ENCODE measurements around the gene LRRC8E.

LRRC8E gene

DNA sequence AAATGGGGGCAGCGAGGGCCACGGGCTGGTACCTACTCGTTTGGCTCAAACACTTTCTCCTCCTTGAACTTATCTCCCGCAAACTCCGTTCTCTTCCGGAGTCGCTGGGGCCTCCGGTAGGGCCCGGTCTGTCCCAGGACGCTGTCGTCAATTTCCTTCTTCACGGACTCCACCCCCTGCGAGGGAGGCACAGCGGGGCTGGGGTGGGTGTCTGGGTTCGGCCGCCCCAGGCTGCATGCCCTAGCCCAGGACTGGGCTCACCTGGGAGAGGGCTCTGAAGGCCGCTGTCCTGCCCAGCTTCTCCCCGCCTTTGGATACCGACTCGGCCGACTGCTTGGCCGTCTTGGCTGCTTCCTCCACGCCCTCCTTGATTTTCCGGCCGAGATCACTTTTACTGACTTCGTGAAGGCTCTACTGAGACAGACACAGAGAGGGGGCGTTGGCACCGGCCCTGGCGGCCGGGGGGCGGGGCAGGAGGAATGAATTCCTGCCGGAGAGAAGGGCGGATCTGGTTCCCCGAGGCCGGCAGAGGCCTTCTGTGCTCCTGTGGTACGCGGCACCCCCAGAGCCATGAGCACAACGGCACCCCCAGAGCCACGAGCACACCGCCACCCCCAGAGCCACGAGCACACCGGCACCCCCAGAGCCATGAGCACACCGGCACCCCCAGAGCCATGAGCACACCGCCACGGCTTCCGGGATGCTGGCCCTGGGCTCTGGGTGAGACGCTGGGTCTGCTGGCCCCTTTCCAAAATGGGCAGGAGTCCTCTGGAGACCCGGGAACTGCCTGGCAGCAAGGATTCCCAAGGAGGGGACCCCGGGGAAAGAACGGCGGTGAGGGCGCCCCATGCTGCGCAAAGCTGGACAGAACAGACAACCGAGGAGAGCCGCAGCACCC, 45.8 kb downstream of the LRRC8E start:
- DNase-seq (ENCODE audit: low read depth): no peak
- TF ChIP-seq, protein P1, sequence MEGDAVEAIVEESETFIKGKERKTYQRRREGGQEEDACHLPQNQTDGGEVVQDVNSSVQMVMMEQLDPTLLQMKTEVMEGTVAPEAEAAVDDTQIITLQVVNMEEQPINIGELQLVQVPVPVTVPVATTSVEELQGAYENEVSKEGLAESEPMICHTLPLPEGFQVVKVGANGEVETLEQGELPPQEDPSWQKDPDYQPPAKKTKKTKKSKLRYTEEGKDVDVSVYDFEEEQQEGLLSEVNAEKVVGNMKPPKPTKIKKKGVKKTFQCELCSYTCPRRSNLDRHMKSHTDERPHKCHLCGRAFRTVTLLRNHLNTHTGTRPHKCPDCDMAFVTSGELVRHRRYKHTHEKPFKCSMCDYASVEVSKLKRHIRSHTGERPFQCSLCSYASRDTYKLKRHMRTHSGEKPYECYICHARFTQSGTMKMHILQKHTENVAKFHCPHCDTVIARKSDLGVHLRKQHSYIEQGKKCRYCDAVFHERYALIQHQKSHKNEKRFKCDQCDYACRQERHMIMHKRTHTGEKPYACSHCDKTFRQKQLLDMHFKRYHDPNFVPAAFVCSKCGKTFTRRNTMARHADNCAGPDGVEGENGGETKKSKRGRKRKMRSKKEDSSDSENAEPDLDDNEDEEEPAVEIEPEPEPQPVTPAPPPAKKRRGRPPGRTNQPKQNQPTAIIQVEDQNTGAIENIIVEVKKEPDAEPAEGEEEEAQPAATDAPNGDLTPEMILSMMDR (conservative IDR thresholded peaks at IDR 0.05; ENCODE audit: low read length): no peak
- H3K4me3 ChIP-seq (ENCODE audit: low read length): no peak overlapping the region

DNA sequence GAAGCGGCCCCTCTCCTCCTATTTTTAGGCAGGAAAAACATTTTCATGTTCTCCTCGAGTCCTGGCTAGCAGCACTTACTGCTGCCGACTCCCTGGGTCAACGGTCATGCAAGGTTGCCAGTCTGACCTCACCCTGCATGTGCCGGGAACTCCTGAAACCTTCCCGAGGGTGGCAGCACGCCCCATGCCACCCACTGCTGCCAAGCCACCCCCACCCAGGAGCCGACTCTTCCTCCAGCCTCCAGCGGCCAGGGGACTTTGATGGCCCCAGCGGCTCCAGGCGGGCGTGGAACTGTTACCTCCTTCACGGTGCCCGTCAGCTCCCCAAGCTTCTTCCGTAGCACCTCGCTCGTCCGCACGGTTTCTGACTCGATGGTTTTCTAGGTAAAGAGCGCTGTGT, 46.5 kb downstream of the LRRC8E start:
- no peak overlapping the region for H3K4me3 ChIP-seq (ENCODE audit: low read length)
- TF ChIP-seq, protein P1 (conservative IDR thresholded peaks at IDR 0.05; ENCODE audit: low read length): no peak
- no peak for DNase-seq (ENCODE audit: low read depth)

DNA sequence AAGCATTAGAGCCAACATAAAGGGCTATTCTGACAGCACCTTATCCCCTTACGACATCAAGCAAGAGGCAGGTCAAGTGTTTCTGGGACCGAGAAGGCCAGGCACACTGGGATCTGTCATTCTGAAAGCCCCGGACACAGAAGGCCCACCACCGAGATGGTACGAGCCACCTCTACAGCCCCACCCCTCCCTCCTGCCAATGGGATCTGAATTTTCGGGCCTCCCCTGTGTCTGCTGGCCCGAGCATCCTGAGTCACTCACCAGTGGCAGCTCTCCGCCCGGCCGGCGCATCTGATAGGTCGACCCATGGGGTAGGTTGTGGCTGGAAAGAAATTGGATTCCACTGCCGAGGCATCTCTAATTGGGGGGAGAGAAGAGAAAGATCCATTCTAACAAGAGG, 52.5 kb downstream of the LRRC8E start:
- TF ChIP-seq, protein P1 (conservative IDR thresholded peaks at IDR 0.05; ENCODE audit: low read length): no peak
- DNase-seq (ENCODE audit: low read depth): no peak
- no peak overlapping the region for H3K4me3 ChIP-seq (ENCODE audit: low read length)

DNA sequence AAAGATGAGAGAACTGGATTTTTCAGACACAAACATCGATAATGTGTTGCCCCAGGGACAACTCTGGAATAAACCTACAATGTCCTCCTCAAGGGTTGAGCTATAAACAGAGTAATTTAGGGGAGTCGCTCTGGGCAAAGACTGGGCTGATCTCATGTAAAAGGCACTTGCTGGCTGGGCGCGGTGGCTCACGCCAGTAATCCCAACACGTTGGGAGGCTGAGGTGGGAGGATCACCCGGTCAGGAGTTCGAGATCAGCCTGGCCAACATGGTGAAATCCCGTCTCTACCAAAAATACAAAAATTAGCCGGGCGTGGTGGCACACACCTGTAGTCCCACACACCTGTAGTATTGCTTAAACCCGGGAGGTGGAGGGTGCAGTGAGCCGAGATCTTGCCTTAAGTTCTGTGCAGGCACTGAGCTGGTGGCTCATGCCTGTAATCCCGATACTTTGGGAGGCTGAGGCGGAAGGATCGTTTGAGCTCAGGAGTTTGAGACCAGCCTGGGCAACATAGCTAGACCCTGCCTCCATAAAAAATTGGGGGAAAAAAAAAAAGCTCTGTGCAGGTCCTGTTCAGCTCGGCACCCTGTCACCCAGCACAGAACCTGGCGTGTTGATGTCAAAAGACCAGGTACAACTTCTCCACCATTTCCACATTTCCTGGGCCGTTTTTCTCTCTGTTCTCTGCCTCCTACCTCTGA, 53.7 kb downstream of the LRRC8E start:
- peak overlapping the region; percentile 92 for H3K4me3 ChIP-seq (ENCODE audit: low read length)
- TF ChIP-seq, protein P1 (conservative IDR thresholded peaks at IDR 0.05; ENCODE audit: low read length): no peak
- no peak for DNase-seq (ENCODE audit: low read depth)

DNA sequence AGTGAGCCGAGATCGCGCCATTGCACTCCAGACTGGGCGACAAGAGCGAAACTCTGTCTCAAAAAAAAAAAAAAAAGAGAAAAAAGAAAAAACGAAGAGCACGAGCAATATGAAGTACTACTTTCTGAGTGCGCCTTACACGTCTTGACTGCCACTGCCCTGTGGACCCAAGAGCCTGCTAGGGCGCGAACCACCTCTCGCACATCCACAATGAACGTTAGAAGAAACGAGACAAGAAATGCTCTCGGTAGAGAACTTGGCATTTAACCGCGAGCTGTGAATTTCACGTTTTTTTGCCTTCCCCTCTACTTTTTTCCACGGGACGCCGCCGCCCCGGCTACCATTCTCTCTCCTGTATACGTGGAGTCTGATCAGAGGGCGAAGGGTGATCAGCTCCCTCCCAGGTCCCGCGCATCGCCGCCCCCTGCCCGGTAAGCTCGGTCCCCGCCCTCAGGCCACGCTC, 54.7 kb downstream of the LRRC8E start:
- TF ChIP-seq, protein P1 (conservative IDR thresholded peaks at IDR 0.05; ENCODE audit: low read length): no peak
- DNase-seq (ENCODE audit: low read depth): no peak
- H3K4me3 ChIP-seq (ENCODE audit: low read length): peak overlapping the region; percentile 92

DNA sequence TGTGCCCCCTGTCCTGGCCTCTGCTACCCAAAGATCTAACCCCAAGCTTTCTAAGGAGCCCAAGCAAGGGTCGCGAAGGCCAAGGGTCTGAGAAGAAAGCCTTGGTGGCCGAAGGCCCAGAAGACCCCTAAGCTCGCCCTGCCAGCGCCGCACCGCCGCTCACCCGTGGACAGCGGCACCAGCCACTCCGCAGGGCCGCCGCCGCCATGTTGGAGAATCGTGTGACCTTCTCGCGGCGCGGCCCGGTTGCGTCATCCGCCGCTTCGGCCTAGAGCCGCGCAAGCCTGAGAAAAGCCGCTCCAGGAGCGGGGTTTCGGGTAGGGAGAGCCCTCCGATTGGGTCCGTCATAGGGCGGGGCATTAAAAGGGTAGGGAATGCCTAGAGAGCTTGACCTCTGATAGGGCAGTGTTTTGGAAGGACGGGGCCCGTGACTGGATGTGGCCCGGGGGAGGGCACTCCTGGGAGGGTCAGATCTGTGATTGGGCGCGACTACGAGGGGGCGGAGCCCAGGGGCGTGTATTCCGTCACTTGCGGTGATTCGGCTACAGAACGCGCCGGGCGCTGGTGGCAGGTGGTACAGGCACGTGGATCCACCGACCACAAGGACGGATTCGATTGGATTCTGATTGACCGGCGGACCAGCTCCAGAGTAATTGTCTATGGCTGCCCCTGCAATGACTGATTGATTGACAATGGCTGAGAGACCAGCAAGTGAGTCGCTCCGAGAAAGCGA, 55.3 kb downstream of the LRRC8E start, which contains the start of gene TIMM44:
TIMM44 (minus strand) TSS at position 223 of the 733 bp plus-strand sequence; CDS start at position 208, 15 bp downstream.
- H3K4me3 ChIP-seq (ENCODE audit: low read length): peak within 1 kb of the TSS; percentile 92
- TF ChIP-seq, protein P1 (conservative IDR thresholded peaks at IDR 0.05; ENCODE audit: low read length): no peak
- peak; percentile 99 for DNase-seq (ENCODE audit: low read depth)
